GM19452 (cell line): ENCODE data around the gene GMPPA.

Source experiments
- ATAC-seq: cut with Tn5 transposase; IDR thresholded peaks from one replicate; pipeline ENCODE4 v1.9.1; 2021; ENCODE audit not compliant: unreplicated experiment

GMPPA gene

DNA sequence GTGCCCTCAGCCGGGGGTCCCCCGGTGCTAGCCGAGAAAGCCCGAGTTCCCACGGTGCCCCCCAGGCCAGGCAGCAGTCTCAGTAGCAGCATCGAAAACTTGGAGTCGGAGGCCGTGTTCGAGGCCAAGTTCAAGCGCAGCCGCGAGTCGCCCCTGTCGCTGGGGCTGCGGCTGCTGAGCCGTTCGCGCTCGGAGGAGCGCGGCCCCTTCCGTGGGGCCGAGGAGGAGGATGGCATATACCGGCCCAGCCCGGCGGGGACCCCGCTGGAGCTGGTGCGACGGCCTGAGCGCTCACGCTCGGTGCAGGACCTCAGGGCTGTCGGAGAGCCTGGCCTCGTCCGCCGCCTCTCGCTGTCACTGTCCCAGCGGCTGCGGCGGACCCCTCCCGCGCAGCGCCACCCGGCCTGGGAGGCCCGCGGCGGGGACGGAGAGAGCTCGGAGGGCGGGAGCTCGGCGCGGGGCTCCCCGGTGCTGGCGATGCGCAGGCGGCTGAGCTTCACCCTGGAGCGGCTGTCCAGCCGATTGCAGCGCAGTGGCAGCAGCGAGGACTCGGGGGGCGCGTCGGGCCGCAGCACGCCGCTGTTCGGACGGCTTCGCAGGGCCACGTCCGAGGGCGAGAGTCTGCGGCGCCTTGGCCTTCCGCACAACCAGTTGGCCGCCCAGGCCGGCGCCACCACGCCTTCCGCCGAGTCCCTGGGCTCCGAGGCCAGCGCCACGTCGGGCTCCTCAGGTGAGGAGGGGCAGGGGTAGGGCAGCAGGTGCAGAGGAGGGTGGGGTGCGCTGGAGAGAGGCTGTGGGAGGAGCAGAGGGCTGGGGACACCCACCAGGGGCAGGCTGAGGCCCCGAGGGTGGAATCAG is 14.1 kb upstream of the GMPPA start:
- no peak for ATAC-seq

DNA sequence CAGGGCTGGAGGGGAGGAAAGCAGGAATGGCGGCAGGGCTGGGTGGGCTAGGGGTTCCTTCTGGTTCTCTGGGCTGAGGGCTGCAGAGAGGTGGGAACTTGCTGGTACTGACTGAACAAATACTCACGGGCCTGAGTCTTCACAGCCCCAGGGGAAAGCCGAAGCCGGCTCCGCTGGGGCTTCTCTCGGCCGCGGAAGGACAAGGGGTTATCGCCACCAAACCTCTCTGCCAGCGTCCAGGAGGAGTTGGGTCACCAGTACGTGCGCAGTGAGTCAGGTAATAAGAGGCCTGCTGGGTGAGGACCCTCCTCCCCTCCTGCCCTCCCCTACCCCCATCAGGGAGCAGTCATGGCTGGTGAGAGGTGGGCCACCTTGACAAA is 13.5 kb upstream of the GMPPA start:
- ATAC-seq, result no peak

DNA sequence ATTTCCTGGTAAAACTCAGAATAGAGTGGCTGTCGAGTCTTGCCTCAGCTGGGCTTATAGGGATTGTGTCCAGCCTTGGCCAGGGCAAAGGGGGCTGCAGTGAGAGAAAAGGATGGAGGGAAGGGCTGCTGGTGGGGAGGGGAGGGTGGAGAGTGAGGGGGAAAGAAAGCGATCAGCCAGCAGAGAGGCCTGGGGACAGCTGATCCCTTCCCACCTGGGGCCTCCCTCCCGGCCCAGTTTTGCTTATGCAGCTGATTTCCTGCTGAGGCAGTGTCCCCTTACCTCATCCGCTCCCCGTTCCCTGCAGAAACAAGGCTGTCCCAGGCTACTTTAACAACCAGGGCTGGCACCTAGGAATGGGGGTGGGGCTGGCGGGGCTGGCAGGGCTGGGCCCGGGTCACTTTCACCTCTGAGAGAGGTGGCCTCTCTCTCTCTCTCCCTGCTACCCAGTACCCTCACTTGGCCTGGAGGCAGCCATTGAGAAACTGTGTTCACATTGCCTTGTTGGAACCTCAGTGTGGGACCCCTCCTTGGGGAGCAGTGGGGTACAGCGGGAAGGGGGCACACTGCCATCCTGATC is 12.2 kb upstream of the GMPPA start:
- ATAC-seq, result no peak

DNA sequence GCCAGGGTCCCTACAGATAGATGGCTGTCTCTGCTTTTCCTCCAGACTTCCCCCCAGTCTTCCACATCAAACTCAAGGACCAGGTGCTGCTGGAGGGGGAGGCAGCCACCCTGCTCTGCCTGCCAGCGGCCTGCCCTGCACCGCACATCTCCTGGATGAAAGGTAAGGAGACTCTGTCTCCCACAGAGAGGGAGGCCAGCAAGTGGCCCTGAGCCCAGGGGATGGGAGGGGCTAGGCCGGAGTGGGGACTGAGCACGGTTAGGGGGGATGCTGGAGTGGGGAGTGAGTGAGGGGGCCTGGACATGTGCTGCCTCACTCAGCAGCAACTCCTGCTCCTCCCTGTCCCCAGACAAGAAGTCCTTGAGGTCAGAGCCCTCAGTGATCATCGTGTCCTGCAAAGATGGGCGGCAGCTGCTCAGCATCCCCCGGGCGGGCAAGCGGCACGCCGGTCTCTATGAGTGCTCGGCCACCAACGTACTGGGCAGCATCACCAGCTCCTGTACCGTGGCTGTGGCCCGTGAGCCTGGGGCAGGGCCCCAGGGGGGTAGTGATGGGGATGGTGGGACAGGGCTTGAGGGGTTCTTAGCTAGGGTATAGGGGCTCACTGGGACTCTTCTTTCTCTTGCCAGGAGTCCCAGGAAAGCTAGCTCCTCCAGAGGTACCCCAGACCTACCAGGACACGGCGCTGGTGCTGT is 10.4 kb upstream of the GMPPA start:
- no peak for ATAC-seq

DNA sequence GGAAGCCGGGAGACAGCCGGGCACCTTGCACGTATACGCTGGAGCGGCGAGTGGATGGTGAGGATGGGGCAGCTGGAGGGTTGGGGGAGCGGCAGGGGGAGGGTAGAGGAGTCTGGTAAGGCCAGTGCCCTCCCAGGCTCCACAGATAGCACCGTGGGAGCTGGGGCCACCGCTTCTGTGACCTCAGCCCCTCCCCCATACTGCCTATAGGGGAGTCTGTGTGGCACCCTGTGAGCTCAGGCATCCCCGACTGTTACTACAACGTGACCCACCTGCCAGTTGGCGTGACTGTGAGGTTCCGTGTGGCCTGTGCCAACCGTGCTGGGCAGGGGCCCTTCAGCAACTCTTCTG is 9.9 kb upstream of the GMPPA start:
- no peak for ATAC-seq

DNA sequence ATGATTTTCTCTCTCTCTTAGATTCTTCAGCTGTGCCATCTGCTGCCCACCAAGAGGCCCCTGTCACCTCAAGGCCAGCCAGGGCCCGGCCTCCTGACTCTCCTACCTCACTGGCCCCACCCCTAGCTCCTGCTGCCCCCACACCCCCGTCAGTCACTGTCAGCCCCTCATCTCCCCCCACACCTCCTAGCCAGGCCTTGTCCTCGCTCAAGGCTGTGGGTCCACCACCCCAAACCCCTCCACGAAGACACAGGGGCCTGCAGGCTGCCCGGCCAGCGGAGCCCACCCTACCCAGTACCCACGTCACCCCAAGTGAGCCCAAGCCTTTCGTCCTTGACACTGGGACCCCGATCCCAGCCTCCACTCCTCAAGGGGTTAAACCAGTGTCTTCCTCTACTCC is 9.4 kb upstream of the GMPPA start:
- no peak for ATAC-seq

DNA sequence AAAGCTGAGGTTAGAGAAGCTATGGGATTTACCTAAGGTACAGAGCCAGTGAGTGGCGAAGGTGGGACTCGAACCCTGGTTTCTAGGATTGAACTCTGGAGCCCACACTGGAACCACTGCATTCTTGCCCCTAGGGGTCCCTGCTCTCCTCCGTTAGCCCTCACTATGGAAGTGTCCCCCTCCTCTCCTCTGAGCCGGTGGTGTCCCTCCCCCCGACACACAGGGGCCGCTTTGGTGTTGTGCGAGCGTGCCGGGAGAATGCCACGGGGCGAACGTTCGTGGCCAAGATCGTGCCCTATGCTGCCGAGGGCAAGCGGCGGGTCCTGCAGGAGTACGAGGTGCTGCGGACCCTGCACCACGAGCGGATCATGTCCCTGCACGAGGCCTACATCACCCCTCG is 8.5 kb upstream of the GMPPA start:
- no peak for ATAC-seq

DNA sequence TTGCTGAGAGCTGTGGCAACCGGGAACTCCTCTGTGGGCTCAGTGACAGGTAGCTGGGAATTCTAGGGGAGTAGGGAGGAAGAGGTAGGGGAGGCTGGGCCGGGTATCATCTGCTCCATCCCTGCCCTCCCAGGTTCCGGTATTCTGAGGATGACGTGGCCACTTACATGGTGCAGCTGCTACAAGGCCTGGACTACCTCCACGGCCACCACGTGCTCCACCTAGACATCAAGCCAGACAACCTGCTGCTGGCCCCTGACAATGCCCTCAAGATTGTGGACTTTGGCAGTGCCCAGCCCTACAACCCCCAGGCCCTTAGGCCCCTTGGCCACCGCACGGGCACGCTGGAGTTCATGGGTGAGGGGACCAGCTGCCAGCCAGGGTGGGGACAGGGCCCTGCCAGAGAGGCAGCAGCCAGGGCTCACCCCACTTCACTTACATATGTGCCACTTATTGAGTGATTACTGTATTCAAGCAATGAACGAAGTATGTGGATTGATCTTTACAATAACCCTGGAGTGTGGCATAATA is 8.0 kb upstream of the GMPPA start:
- ATAC-seq, result no peak

DNA sequence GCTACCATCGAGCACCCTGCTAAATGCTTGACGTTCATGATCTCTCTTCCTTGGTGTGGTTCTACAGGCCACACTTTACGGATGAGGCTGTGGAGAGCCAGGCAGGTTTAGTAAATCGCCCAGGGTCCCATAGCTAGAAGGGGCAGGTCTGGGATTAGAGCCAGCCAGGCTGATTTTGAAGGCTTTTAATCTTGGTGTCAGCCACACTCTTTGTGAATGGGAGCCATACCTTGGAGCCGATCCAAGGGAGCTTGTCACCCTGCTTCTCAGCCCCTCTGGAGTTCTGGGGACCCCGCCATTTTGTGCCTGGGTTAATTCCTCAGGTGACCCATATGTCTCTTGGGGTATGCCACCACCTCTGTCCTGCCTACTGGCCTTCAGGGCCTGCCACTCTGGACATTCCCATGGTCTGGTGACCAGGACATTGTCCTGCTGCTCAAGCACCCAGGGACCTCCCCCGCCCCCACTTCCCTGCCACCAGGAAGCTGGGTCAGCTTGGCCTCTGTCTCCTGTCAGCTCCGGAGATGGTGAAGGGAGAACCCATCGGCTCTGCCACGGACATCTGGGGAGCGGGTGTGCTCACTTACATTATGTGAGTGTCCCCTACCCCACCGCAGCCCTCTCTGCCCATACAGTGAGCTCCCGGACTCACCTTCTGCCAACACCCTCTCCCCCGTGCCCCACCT is 7.3 kb upstream of the GMPPA start:
- no peak for ATAC-seq

DNA sequence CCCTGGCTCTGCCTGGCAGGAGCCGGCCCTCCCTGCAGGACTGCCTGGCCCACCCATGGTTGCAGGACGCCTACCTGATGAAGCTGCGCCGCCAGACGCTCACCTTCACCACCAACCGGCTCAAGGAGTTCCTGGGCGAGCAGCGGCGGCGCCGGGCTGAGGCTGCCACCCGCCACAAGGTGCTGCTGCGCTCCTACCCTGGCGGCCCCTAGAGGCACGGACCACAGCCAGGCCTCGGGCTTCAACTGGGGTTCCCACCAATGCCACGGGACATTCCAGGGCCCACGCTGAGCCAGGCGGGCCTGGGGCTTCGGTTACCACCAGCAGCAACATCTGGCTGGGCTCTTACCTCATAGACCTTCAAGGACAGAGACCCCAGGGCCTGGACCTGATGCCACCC is 6.1 kb upstream of the GMPPA start:
- ATAC-seq, result no peak

DNA sequence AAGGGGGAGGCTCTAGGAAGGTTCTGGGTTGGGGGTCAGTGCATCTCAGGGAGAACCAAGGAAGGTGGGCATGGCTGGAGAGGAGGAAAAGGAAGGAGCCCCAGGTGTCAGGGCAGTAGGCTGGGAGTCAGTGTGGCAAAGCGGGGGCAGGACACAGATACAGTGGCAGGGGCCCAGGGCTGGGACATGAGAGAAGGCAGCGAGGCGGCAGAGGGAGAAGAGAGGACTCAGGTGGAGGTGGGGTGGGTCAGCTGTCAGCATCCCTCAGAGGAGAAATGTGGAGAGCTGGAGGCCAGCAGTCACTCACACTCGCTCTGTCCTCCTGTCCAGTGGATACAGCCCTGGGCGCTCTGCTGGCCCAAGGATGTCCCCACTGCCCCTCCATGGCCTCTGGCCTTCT is 5.6 kb upstream of the GMPPA start:
- ATAC-seq, result no peak

DNA sequence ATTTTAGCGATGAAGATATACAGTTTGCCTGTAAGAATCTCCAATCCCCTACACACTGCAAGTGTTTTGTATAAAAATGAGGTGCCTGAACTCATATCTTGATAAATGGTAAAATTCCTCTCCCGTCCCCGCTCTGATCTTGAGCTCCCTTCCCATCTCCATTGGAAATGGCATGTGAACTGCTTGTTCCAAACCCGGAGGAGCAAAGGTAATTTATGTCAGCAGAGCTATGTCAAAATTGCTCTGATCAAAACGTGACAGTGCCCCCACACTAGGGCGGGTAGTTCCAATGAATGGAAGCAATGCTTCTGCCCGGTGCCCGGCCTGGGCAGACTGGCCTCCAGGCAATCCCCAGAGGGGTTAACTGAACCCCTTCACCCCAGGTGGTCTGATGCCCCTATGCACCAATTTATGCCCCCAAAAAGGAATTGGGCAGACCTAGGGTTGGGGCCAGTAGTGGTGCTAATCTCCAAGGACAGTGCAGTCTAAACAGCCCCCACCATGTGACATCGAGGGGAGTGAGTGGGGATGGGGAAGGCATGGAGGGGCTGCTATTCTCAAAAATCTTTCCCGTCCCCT is 3.6 kb upstream of the GMPPA start:
- no peak for ATAC-seq

DNA sequence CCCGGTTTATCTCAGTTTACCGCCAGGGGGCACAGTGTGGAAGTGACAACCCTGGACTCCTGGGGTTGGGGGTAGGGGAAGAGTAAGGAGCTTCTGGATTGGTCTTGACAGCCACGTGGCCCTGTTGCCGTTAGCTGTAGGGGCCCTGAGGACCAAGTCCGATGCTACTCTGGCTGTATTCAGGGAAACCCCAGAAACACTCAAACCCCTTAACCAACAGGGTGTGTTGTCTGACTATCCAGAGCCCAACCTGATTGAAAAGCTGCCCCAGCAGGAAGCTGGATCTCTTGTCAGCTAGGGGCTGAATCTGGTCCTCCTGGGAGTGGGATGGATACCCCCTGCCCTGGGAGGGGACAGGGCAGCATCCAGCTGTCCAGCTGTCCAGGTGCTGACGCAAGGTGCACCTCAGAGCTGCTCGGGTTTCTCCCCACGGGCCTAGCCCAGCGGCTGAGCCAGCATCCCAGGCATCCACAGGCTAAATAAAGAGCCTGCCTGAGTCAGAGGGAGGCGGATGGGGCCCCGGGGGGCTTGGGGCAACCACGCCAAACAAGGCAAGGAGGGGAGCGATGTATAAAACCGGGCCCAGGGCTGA is 3.1 kb upstream of the GMPPA start:
- no peak for ATAC-seq

DNA sequence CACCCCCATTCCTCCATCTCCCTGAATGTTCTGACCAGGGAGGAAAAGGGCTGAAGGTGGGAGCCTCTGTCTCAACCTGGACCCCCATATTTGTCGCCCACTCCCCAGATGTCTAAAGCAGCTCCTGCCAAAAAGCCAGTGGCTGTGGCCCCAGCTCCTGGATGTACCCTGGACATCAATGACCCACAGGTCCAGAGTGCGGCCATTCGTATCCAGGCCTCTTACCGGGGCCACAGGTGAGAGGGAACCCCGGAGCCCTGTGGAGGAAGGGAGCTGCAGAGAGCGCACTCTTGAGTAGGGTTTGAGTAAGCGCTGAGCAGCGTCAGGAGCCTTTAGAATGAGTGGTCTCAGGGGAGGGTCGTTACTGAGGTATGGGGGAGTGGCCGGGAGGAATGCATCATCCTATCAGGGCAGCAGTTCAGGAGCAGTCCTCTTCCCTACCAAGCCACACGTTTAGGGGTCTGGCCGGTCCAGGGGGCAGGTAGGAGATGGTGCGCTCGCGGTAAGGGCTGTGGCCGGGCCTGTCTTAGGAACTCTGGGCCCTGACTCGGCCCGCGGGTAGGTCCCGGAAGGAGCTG is 2.4 kb upstream of the GMPPA start:
- no peak for ATAC-seq

DNA sequence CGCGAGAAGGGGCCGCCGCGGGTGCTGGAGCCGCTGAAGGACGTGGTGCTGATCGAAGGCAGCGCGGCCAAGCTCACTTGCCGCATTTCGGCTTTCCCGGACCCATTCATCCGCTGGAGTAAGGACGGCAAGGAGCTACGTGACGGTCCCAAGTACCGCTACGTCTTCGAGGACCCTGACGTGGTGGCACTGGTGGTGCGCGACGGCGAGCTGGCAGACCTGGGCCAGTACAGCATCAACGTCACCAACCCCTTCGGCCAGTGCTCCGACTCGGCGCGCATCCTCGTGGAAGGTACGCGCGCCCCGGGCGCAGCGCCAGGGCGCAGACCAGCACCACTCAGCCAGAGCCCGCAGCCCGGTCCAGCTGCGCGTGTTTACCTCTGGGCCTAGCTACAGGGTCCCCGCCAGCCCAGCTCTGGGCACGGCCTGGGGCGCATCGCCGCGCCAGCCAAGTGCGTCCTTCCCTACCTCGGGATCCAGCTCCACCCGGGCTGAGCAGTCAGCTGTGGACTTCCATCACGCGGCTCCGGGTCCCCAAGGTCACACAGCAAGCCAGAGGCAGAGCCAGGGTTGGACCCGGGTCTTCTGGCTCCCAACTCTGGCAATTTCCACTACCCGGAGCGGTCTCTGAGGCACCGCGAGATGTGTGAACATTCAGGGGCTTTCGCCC is 1.7 kb upstream of the GMPPA start:
- no peak for ATAC-seq

DNA sequence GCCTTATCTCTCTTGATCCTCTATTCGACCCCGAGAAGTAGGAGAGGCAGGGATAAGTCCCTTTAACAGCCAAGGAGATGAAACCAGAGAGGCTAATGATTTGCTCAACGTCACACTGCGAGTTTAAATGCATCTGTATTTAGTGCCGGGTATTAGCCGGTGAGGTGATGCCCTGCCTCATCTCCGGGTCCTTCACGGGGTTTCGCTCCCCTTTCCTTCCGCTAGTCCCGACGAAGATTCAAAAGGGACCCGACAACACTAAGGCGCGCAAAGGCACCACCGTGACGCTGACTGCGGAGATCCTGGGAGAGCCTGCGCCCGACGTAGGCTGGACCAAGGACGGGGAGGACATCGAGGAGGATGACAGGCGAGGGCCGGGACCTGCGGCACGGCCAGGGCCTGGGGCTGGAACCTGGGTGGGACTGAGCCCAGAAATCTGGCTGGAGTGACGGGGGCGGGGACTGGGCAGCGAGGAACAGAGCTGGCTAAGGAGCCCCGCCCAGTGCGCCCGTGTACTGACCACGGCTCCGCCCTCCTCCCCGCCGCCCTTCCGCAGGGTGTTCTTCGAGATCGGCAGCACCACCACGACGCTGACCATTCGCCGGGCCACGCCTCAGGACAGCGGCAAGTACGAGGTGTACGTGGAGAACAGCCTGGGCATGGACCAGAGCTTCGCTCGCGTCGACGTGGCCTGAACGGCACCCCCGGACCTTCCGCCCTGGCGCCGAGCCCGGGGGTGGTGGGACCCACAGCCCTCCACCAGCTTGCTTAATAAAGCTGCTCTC is 1.0 kb upstream of the GMPPA start:
- ATAC-seq, result peak; percentile 7

DNA sequence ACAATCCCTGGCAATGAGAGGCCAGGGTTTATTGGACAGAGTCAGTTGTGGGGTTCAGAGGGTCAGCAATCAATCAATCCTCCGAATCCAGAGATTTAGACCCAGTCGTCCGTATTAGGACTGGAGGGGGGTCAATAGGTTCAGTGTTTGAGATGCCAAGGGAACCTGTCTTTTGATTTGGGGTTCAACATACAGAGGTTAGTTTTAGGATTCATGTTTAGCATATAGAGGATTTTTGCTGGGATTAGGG is 292 bp downstream of the GMPPA start:
- ATAC-seq, result no peak

DNA sequence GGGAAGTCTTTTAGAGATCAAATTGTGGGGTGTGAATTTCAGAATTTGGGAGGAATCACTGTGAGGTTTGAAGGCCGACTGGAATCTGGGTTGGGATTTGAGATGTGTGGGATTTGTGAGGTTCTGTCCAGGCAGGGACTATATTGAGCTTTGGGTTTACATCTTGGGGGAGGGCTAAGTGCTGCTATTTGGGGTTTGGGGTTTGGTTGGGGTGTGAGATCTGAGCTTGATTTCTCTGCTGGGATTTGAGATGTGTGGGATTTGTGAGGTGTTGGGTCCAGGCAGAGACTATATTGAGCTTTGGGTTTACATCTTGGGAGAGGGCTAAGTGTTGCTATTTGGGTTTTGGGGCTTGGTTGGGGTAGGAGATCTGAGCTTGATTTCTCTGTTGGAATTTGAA is 864 bp downstream of the GMPPA start:
- no peak for ATAC-seq

DNA sequence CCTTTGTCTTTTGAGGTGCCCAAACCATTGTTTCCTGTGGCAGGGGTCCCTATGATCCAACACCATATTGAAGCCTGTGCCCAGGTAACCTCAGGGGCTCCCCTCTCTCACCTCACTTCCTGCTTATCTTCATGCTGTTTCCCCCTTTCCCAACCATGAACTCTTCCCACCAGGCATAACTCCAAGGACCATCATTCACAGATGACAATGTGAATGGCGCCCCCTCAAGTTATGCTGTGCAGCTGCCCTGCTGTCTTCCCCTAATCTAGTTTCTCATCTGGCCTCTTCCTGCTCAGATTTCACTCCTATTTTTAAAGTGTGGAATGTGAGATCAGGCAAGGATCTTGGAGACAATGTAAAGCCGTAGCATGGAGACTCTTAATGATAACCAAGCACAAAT is 1.4 kb downstream of the GMPPA start:
- ATAC-seq, result no peak
